Measurements from ENCODE around the gene PROK2.

Gene PROK2

GRCh38 chr3:71751602-71752001, 33.3 kb downstream of the PROK2 start:
- in situ Hi-C loops (cut with MboI; ENCODE audit: low sequenced_read_pairs), result no loop called here

- in situ Hi-C loops (cut with MboI; ENCODE audit: low sequenced_read_pairs), result no loop called here
These were observed 40.2 kb downstream of the PROK2 start for GRCh38 chr3:71744738-71745137.

- in situ Hi-C loops (cut with MboI; ENCODE audit: low sequenced_read_pairs), result no loop called here
These were observed 42.3 kb downstream of the PROK2 start for GRCh38 chr3:71742621-71743020.

- in situ Hi-C loops (cut with MboI; ENCODE audit: low sequenced_read_pairs), result loop anchor here (10.0 kb wide), 1 partner anchor 110 kb away; no protein-coding TSS in a partner anchor
These were observed 50.1 kb downstream of the PROK2 start for GRCh38 chr3:71734881-71735280.

- in situ Hi-C loops (cut with MboI; ENCODE audit: low sequenced_read_pairs), result loop anchor here (10.0 kb wide), 1 partner anchor 111 kb away; no protein-coding TSS in a partner anchor
These were observed 51.6 kb downstream of the PROK2 start for GRCh38 chr3:71733319-71733718.

- in situ Hi-C loops (cut with MboI; ENCODE audit: low sequenced_read_pairs), result loop anchor here (10.0 kb wide), 1 partner anchor 112 kb away; no protein-coding TSS in a partner anchor
These were observed 52.3 kb downstream of the PROK2 start for GRCh38 chr3:71732637-71733036.

- in situ Hi-C loops (cut with MboI; ENCODE audit: low sequenced_read_pairs), result no loop called here
These were observed 56.2 kb downstream of the PROK2 start for GRCh38 chr3:71728632-71729342.

- in situ Hi-C loops (cut with MboI; ENCODE audit: low sequenced_read_pairs), result no loop called here
These were observed 58.8 kb downstream of the PROK2 start for GRCh38 chr3:71726146-71726545.

GRCh38 chr3:71725271-71725991, 59.5 kb downstream of the PROK2 start, which contains the start of gene EIF4E3:
TSS of gene EIF4E3 (minus strand) at chr3:71725402. CDS start at chr3:71725367, 35 bp downstream.
- in situ Hi-C loops (cut with MboI; ENCODE audit: low sequenced_read_pairs), result no loop called here

- in situ Hi-C loops (cut with MboI; ENCODE audit: low sequenced_read_pairs), result loop anchor here (25.0 kb wide), 3 partner anchors 538 to 1363 kb away; partner anchors contain the start of gene SHQ1
These were observed 60.2 kb downstream of the PROK2 start for GRCh38 chr3:71724584-71725270.

- in situ Hi-C loops (cut with MboI; ENCODE audit: low sequenced_read_pairs), result loop anchor here (25.0 kb wide), 3 partner anchors 538 to 1363 kb away; partner anchors contain the start of gene SHQ1
These were observed 60.8 kb downstream of the PROK2 start for GRCh38 chr3:71724171-71724453.

GRCh38 chr3:71723452-71724170, 61.3 kb downstream of the PROK2 start:
- in situ Hi-C loops (cut with MboI; ENCODE audit: low sequenced_read_pairs), result loop anchor here (25.0 kb wide), 3 partner anchors 539 to 1364 kb away; partner anchors contain the start of gene SHQ1

- in situ Hi-C loops (cut with MboI; ENCODE audit: low sequenced_read_pairs), result loop anchor here (25.0 kb wide), 3 partner anchors 540 to 1365 kb away; partner anchors contain the start of gene SHQ1
These were observed 62.3 kb downstream of the PROK2 start for GRCh38 chr3:71722693-71723092.

All from HL-60/S4 (cell line).